HG03439 (cell line): ENCODE results near the gene P3H1.
"Not testable (repeated sequence)": the region's sequence is repeated elsewhere in the genome, so short reads cannot be mapped to it uniquely, and the experiment has no call there.

Experiments
- ATAC-seq: cut with Tn5 transposase; IDR thresholded peaks from one replicate; pipeline ENCODE4 v1.9.1; 2021; ENCODE audit warnings: mild to moderate bottlenecking, moderate library complexity; ENCODE audit not compliant: unreplicated experiment

Gene P3H1

GRCh38 chr1:42732126-42732680, 34.6 kb downstream of the P3H1 start:
- ATAC-seq = no peak

GRCh38 chr1:42731585-42731984, 35.2 kb downstream of the P3H1 start:
- no peak for ATAC-seq

- ATAC-seq = no peak
Measured at GRCh38 chr1:42730988-42731387, 35.8 kb downstream of the P3H1 start.

GRCh38 chr1:42730002-42730401, 36.8 kb downstream of the P3H1 start:
- no peak for ATAC-seq

GRCh38 chr1:42725820-42726219, 41.0 kb downstream of the P3H1 start:
- not testable (repeated sequence) for ATAC-seq

GRCh38 chr1:42723511-42723910, 43.3 kb downstream of the P3H1 start:
- ATAC-seq = no peak

GRCh38 chr1:42722403-42722802, 44.4 kb downstream of the P3H1 start:
- ATAC-seq = not testable (repeated sequence)

- ATAC-seq = no peak
Measured at GRCh38 chr1:42721926-42722325, 44.9 kb downstream of the P3H1 start.

GRCh38 chr1:42720868-42721267, 46.0 kb downstream of the P3H1 start:
- no peak for ATAC-seq

- not testable (repeated sequence) for ATAC-seq
Measured at GRCh38 chr1:42714441-42714840, 52.4 kb downstream of the P3H1 start.

GRCh38 chr1:42713293-42713692, 53.5 kb downstream of the P3H1 start:
- no peak for ATAC-seq

- not testable (repeated sequence) for ATAC-seq
Measured at GRCh38 chr1:42712808-42713207, 54.0 kb downstream of the P3H1 start.

- ATAC-seq = no peak
Measured at GRCh38 chr1:42703888-42704464, 62.9 kb downstream of the P3H1 start.

GRCh38 chr1:42700006-42700405, 66.8 kb downstream of the P3H1 start:
- no peak for ATAC-seq

- no peak for ATAC-seq
Measured at GRCh38 chr1:42698081-42698813, 68.6 kb downstream of the P3H1 start.
